ENCODE measurements around the gene SLC16A10. TPM values are rescaled to one million over a fixed set of nuclear protein-coding genes. Genes with fewer than 3 reads are reported as not detected.

The SLC16A10 gene
- total RNA-seq, 2 donors from 2014 or later: 6.0 to 7.3 TPM

DNA sequence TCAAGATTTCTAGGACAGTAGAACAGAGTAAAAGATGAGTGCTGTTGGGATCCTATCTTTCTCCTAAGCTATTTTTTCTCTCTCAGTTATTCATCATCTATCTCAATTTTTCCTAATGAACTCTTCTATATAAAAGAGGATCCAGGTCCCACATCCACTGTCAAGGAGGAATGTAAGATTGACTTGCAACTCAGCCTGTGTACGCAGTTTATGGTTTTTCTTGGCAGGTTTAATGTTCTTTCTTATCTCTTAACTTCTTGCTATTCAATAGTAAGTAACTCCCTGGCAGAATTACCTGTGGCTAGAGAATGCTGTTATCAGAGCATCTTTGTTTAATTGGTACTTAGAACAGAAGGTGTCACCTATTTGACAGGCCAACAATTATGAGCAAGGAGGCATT lies 60.8 kb downstream of the SLC16A10 start:
- no peak overlapping the region for H3K27ac ChIP-seq
- H3K4me3 ChIP-seq: no peak overlapping the region
- intact Hi-C loops (cut with DNase I): no loop called here
- no peak for DNase-seq
- H3K9ac ChIP-seq (ENCODE audit: low read depth in 2 of 2, low read length in 2 of 2): no peak overlapping the region
- no peak for TF ChIP-seq CTCF (IDR thresholded peaks at IDR 0.05)
- H3K27me3 ChIP-seq: no peaks in the 10 kb centered on the region
- H3K36me3 ChIP-seq: no peaks in the 10 kb centered on the region
- no peaks in the 10 kb centered on the region for H3K9me3 ChIP-seq
- H3K4me1 ChIP-seq: no peaks in the 10 kb centered on the region

DNA sequence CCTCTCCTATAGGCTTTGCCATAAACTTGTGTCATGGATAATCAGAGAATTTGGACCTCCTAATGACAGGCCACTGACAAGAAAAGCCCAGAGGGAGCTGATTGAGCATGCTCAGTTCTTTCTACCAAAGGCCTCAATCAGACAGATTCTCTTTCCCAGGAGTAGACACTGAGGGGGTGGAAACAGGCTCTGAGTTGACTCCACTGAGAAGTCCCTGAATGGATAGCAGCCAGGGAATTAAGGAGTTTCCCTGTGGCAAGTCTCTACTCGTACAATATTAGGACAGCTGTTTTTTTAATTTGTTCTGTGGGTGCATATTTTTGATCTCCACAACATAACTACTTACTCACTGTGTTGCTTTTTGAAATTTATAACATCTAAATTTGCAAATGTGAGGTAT lies 63.3 kb downstream of the SLC16A10 start:
- no peak for TF ChIP-seq CTCF (IDR thresholded peaks at IDR 0.05)
- H3K4me3 ChIP-seq: no peak overlapping the region
- H3K9ac ChIP-seq (ENCODE audit: low read depth in 2 of 2, low read length in 2 of 2): no peak overlapping the region
- H3K27me3 ChIP-seq: no peaks in the 10 kb centered on the region
- H3K4me1 ChIP-seq: no peaks in the 10 kb centered on the region
- no peaks in the 10 kb centered on the region for H3K36me3 ChIP-seq
- intact Hi-C loops (cut with DNase I): no loop called here
- H3K9me3 ChIP-seq: no peaks in the 10 kb centered on the region
- H3K27ac ChIP-seq: no peak overlapping the region
- no peak for DNase-seq

DNA sequence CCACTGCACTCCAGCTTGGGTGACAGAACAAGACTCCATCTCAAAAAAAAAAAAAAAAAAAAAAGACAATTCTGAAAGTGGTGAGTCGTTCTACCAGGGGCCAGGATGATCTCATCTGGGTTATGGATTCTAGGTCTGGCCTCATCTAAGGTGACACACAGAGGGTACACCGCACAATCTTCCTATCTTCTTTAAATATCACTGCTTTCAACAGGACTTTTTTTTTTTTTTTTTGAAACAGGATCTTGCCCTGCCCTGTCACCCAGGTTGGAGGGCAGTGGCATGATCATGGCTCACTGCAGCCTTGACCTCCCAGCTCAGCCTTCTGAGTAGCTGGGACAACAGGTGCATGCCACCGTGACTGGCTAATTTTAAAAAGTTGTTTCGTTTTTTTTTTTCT lies 67.7 kb downstream of the SLC16A10 start:
- no peak for DNase-seq
- Histone ChIP-seq H3K27ac (no peak overlapping the region), H3K4me1 (no peaks in the 10 kb centered on the region), H3K4me3 (no peak overlapping the region), H3K27me3 (no peaks in the 10 kb centered on the region), H3K9me3 (no peaks in the 10 kb centered on the region), H3K36me3 (no peaks in the 10 kb centered on the region), H3K9ac (ENCODE audit: low read depth in 2 of 2, low read length in 2 of 2) (no peak overlapping the region)
- no peak for TF ChIP-seq CTCF (IDR thresholded peaks at IDR 0.05)
- intact Hi-C loops (cut with DNase I): no loop called here

DNA sequence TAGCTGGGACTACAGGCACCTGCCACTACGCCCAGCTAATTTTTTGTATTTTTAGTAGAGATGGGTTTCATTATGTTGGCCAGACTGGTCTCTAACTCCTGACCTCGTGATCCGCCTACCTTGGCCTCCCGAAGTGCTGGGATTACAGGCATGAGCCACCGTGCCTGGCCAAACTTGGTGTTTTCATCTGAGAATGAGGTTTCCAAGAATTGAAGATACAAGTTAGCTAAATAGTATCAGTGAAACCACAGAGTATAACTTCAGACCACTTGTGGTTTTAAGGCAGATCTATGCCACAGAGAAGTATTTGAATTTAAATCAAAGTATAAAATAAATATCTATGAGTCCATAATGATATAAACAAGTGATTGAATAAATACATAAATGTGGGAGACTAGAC lies 70.1 kb downstream of the SLC16A10 start:
- intact Hi-C loops (cut with DNase I): no loop called here
- Histone ChIP-seq H3K27me3 (no peaks in the 10 kb centered on the region), H3K9me3 (no peaks in the 10 kb centered on the region), H3K4me3 (no peak overlapping the region), H3K36me3 (no peaks in the 10 kb centered on the region), H3K27ac (no peak overlapping the region), H3K4me1 (no peaks in the 10 kb centered on the region), H3K9ac (ENCODE audit: low read depth in 2 of 2, low read length in 2 of 2) (no peak overlapping the region)
- no peak for DNase-seq
- TF ChIP-seq CTCF (IDR thresholded peaks at IDR 0.05): no peak

DNA sequence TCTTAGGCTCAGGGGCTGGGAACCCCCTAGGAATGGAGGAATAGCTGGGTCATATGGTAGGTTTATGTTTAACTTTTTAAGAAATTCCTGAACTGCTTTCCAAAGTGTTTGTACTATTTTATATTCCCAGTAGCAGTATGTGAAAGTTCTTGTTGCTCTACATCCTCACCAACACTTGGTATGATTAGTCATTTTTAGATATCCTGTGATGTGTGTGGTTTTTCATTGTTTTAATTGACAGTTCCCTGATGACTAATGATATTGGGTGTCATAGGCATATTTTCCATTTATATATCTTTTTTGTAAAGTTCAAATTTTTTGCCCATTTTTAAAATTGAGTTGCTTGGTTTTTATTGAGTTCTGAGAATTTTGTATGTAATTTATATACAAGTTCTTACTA lies 72.3 kb downstream of the SLC16A10 start:
- no peaks in the 10 kb centered on the region for H3K9me3 ChIP-seq
- TF ChIP-seq CTCF (IDR thresholded peaks at IDR 0.05): no peak
- no peaks in the 10 kb centered on the region for H3K36me3 ChIP-seq
- intact Hi-C loops (cut with DNase I): no loop called here
- H3K27me3 ChIP-seq: no peaks in the 10 kb centered on the region
- H3K4me1 ChIP-seq: no peaks in the 10 kb centered on the region
- H3K4me3 ChIP-seq: no peak overlapping the region
- no peak overlapping the region for H3K27ac ChIP-seq
- no peak overlapping the region for H3K9ac ChIP-seq (ENCODE audit: low read depth in 2 of 2, low read length in 2 of 2)
- no peak for DNase-seq

- no peak overlapping the region for H3K27ac ChIP-seq
- no peak for DNase-seq
- H3K4me3 ChIP-seq: no peak overlapping the region
- no peaks in the 10 kb centered on the region for H3K9me3 ChIP-seq
- no peaks in the 10 kb centered on the region for H3K36me3 ChIP-seq
- TF ChIP-seq CTCF (IDR thresholded peaks at IDR 0.05): no peak
- no peaks in the 10 kb centered on the region for H3K27me3 ChIP-seq
- no peaks in the 10 kb centered on the region for H3K4me1 ChIP-seq
- intact Hi-C loops (cut with DNase I): no loop called here
- H3K9ac ChIP-seq (ENCODE audit: low read depth in 2 of 2, low read length in 2 of 2): no peak overlapping the region
Measured at GRCh38 chr6:111161650-111162049, 74.3 kb downstream of the SLC16A10 start.

Measured in colonic mucosa (tissue), 4 donors.